ENCODE measurements around the gene CFAP53.

DNA sequence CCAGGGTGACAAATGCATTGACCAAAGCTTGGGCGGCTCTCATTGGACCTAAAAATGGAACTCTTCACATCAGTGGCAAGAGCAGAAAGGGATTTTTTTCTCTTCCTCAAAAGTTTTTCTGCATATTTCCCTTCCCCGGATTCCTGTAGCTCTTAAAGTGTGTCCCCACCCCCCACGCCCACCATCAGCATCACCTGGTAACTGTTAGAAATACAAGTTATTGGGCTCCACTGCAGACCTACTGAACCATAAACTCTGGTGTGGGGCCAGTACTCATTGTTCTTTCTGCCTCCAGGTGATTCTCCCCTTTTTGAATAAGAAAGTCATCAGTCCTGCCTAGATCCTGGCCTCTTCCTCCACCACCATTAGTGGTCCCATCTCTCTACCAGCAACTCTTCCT, 70.0 kb downstream of the CFAP53 start:
- TF ChIP-seq, protein P1, sequence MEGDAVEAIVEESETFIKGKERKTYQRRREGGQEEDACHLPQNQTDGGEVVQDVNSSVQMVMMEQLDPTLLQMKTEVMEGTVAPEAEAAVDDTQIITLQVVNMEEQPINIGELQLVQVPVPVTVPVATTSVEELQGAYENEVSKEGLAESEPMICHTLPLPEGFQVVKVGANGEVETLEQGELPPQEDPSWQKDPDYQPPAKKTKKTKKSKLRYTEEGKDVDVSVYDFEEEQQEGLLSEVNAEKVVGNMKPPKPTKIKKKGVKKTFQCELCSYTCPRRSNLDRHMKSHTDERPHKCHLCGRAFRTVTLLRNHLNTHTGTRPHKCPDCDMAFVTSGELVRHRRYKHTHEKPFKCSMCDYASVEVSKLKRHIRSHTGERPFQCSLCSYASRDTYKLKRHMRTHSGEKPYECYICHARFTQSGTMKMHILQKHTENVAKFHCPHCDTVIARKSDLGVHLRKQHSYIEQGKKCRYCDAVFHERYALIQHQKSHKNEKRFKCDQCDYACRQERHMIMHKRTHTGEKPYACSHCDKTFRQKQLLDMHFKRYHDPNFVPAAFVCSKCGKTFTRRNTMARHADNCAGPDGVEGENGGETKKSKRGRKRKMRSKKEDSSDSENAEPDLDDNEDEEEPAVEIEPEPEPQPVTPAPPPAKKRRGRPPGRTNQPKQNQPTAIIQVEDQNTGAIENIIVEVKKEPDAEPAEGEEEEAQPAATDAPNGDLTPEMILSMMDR (IDR thresholded peaks at IDR 0.05), result no peak
- TF ChIP-seq TCF12 (IDR thresholded peaks at IDR 0.05), result no peak
- TF ChIP-seq RAD21 (IDR thresholded peaks at IDR 0.05; ENCODE audit: low read length), result no peak
- no peak for TF ChIP-seq RCOR1 (IDR thresholded peaks at IDR 0.05; ENCODE audit: low read length)
- no peak for TF ChIP-seq FOSL2 (IDR thresholded peaks at IDR 0.05; ENCODE audit: borderline replicate concordance, low read depth)
